ENCODE measurements around the gene PTPRK.
"Not testable (repeated sequence)": the region's sequence is repeated elsewhere in the genome, so short reads cannot be mapped to it uniquely, and the experiment has no call there.

The PTPRK gene

DNA sequence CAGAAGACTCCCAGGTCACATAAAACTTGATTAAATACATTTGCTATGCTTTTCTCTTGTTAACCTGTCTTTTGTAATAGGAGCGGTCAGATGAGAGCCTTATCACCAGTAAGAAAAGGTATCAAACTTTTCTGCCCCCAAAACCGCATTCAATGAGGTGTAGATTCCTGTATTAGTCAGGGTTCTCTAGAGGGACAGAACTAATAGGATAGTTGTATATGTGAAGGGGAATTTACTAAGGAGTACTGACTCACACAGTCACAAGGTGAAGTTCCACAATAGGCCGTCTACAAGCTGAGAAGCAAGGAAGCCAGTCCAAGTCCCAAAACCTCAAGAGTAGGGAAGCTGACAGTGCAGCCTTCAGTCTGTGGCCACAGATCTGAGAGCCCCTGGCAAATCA, 32.7 kb downstream of the PTPRK start:
- no peak for FAIRE-seq

DNA sequence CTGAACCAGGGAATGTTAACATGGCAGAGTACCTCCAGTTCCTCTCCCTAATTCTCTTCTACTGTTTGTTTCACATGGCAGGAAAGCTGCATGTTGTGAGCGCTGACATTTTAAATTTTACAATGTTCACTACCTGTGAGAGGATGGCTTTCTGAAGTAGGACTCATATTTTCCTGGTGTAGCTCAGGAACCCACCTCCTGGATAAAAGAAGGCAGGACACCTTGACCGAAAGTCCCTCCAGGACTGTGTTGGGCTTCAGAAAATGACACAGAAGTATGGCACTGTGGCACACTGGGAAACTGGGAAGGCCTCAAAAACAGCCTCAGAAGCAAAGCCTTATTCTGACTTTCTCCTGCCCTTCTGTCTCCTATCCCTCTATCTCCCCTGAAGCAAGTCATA, 33.3 kb downstream of the PTPRK start:
- FAIRE-seq, result peak; percentile 13

DNA sequence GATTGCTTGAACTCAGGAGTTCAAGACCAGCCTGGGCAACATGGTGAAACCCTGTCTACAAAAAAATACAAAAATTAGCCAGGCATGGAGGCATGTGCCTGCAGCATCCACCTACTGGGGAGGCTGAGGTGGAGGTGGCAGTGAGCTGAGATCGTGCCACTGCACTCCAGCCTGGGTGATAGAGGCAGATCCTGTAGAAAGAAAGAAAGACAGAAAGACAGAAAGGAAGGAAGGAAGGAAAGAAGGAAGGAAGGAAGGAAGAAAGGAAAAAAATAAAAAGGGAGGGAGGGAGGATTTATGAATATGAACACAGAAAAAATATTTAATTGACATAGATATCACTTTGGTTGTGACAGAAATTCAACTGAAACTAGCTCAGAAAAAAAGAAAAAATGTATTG, 33.8 kb downstream of the PTPRK start:
- not testable (repeated sequence) for FAIRE-seq

DNA sequence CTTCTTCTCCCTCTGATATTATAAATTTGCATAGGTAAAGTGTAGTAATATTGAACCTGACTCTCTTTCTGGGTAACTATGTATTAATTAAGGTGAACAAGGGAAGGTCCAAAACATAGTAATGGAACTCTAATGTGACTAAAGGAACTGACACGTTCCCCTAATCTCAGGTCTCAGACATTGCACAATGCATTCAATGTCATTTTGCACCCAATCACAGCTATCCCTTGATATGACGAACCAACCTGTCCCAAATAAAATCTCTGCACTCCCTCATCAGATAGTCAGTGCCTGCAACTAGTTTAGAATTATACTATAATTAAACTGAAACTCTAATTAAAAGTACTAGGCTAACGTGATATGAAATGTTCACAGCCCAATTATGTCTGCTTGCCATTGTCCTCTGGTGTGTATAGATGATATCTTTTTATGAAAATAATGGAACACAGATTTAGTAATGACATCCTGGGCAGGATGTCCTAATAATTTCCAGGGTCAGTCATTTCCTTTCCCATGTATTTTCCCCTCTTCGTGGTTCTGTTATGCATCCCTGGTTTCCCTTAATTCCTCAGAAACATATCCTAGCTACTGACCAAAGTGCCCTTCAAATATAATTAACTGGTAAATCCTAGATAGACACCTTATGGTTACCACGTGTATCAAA, 36.8 kb downstream of the PTPRK start:
- FAIRE-seq, result peak; percentile 96

DNA sequence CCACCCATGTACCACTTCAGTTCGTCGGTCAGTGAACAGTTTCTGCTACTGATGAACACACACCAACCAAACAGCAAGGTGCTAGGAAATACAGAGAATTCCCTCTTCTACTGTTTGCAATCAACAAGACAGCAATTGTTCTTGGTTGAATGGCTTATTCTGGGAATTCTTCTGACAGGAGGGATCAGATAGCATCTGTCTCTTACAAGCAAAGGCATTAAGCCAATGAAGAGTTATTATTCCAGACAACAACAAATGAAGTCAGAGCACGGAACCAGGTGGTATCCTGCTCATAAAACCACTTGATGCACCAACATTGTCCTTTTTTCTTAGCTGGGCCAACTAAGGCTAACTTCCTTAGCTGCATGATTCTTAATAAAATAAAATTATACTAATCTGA, 37.8 kb downstream of the PTPRK start:
- no peak for FAIRE-seq

DNA sequence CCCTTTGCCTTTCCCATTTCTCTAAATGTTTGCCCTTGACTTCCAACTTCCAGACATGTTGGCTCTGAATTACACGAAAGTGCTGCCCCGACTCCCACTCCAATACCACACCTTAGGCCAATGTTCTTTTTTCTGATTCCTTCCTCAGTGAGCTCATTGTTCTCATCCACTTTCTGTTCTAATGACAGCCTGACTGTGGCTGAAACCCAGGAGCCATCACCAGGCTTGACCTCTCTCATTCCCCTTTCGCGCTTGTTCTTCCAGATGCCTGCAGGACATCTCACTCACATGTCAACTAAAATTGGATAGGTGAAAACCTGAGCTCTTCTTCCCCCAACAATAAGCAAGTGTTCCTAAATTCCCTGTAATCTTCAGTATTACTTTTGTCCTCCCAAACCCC, 40.4 kb downstream of the PTPRK start:
- no peak for FAIRE-seq

DNA sequence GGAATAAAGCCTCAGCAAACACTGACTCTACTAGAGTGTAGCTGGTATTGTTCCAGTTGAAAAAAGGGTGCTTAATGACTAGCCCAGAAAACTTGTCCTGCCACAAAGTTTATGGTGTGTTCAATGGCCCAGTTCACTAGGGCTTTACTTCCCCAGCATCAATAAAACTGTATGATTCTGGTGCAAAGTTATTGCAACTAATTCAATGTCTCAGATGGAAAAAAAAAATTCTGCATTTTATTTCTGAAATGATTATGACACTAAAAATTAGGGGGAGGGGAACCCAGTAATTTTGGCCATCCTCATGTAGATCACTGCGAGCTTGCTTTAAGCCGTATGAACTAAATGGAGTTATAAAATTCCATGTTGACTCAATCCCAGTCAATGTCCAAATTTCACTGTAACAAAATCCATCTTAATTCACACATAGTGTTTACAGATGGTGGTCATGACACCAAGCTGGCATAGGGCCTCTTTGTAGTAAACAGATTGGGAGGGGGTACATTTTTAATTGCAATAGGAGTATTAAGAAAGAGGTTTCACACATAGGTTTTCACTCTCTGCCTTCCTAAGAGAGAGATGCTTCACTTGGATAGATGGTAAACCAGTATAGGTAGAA, 41.2 kb downstream of the PTPRK start:
- FAIRE-seq, result no peak

DNA sequence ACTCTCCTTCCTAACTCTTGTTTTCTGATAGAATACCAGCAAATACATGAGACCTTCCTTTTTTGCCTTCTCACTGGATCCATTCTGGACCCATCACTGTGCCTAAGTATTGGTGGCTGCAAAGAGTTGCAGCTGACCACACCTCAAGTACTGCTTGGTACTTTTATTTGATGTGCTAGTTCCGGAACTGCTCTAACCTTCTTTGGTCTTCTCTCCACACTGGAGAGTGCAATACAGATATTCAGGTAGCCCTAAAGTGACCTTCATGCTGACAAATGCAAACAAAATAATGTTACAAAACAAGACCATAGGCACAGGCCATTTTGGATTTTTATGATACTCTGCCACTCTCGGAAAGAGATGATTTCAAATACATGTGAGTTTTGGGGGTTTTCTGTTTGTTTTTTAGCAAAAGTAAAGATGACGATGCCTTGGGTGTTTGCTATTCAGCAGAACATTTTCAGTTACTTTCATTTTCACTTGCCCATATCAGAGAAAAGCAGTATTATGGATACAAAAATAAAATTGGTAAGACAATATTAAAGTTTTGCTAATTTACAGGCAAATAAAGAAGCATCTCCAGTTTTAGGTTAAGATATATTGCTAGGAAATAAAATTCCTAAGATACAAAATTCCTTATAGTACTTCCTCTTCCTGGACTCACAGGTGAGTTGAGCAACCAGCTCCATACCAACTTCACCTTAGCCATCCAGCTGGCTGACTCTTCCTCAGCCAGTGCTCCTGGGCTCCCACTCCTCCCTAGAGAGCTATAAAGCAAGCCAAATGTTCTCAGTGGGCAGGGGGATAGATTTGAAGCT, 42.0 kb downstream of the PTPRK start:
- peak; percentile 56 for FAIRE-seq

DNA sequence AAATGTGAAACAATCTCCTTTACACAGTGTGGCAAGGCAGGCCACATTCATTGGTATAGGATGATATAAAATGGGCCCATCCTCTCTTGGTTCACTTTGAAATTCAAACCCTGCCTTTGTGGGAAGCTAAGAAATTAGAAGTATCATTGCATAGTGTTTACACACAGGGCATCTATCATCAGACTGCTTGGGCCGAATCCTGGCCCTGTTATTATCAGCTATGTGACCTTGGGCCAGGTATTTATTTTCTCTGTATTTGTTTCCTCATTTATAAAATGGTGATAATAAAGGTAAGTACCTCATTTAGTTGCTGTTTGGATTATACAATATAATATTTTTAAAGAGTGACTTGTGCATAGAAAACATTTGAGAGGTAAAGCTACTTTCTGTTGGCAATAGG, 45.5 kb downstream of the PTPRK start:
- FAIRE-seq, result no peak

DNA sequence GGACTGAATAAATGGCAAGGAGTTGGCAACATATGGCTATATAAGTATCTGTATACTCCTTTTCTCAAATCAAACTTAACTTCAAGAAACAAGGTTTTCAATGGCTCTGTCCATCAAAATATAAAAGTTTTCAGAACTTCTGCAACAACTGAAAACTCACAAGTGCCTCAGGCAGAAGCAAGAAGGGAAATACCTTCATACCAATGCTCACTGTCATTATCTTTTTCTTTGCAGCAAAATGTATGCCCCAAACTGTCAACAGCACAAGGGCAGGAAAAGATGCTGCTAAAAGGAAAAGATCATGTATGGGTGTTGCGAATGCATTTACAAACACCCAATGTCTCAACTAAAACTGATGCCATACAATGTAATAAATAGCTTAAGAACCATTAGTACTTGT, 45.9 kb downstream of the PTPRK start:
- FAIRE-seq, result no peak

DNA sequence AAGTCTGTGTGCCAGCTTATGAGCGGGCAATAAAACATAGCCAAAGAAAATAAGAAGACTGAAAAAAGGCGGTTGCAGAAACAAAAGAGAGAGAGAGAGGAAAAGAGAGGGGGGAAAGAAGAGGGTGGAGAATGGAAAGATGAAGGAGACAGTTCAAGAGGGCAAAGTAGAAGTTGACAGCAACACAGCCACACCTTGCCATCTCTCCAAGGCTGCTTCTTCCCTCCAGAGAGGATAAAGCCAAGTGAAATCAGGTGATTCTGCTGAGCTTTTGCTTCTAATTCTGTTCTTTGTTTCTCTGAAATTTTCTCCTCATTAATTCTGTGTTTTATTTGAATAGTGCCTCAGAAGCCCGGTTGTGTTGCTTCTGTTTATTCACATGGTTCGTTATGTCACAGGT, 48.5 kb downstream of the PTPRK start:
- peak; percentile 27 for FAIRE-seq

DNA sequence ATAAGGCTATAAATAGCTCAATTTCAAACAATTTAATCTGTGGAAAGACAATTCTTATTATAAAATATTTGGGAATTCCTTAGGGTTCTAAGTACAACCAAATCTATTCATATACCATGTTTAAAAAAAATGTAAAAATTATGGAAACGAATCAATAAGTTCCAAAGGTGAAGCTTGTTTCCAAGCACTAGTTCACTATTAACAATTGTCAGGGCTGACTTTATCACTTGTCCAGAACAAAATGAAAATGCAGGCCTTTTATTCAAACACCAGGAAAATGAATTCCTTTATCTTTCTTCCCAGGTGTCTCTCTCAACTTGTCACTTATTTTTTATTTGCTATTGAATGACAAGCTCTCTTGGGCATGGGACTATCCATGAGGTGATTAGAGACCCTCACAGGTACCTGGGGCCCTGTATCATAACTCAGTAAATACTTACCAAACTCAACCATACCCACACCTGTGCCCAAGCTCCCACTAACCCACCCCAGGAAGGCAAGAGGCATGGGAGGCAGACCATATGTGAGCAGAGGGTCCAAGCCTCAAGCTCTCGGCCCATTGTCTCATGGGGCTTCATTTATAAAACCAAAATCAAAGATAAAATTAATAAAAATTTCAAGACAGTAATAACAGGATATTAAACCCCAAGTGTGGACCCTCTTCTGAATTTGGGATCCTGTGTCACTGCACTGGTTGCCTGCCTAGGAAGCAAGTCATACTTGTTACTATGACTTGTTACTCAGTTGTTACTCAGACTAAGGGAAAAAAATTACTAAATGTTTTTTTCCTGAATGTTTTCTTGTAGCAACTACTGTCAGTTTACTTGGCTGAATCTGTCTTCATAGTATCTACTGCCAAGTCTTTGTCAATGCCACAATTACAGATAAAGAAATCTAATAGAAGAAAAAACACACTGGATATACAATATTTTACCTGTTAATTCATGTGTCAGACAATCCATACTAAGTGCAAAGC, 54.7 kb downstream of the PTPRK start:
- FAIRE-seq, result no peak

DNA sequence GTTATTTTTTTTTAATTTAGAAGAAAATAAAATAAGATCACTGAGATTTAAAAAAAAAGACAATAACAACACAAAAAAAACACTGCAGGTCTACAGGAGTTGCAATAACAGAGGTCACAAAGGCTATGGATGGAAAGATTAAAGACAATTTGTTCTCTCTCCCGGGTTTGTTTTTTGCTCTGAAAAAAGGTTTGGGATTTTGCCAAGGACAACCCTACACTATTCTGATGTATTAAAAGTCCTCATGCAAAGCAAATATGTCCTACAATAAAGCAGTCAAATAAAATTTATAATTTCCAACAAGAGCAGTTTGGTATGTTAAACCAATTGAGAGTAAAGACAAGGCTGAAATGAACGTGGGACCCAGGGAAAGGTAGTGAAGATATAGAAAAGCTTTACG, 55.6 kb downstream of the PTPRK start:
- FAIRE-seq, result no peak

DNA sequence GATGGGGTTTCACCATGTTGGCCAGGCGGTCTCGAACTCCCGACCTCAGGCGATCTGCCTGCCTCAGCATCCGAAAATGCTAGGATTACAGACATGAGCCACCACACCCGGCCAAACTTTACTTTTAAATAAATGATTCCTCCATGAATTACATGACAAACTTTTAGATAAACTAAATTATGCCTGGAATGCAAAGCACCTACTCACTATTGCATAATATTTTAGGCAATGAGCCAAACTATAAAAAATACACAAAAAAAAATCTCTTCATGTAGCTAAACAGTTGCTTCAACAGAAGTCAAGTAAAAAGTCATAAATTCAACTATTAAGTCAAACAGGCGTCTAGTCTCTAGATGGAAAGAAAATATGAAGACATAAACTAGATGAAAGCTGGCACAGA, 56.5 kb downstream of the PTPRK start:
- FAIRE-seq, result no peak

DNA sequence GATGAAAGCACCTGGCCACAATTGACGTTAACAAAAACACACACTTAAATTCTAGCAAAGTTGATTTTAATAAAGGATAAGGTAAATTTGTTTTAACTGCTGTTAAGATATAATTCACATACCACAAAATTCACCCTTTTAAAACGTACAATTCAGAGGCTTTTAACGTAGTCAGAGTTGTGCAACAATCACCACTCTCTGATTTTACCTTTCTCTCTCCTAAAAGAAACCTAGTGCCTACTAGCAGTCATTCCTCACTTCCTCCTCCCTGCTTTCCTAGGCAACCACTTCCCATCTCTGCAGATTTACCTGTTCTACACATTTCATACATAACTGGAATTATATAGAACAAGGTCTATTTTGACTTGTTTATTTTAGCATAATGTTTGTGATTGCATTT, 58.9 kb downstream of the PTPRK start:
- FAIRE-seq, result peak; percentile 24

DNA sequence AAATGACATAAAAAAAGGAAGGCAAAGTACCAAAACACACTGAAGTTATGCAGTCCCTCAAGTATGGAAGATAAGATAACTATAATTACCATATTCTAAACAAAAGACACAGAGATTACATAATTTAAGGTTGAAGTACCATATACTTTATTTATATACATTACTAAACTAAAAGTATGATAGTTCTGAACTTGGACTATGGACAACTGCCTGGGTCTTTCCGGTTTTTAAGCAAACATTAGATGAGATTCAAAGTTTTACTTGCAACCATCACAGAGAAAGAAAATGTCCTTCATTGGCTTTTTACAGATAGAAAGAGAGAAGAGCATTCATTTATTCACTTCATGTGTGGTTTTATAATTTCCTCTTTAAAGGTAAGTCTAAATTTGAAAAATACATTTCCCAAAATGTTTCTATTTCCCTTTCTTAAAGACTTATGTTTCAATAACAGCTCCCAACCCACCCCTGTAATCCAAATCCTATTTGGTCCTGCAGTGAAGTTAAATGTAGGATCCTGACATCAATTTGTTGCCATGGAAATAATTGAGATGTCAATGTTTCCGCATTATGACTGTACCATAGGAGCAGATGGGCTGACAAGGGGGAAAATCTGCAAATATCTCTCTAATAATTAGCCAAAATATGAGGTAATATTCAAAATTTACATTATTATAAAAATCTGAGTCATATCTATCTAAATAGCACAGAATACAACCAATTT, 63.7 kb downstream of the PTPRK start:
- peak; percentile 33 for FAIRE-seq

DNA sequence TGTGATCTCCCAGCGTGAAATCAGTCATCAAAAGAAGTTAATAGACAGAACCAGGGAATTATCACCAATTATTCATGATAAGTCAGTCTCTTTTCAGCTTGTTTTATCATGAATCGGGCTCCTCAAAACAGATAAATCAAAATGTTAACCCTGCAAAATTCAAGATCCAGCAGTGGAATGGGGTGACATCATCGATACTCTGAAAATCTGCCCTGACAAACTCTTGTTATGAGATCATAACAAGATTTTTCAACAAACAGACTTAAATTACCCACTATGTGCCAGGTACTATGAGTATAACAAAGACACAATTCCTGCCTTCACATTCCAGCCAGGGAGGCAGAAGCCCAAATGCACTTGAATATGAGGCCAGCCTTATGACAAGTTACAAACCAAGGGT, 64.4 kb downstream of the PTPRK start:
- no peak for FAIRE-seq

DNA sequence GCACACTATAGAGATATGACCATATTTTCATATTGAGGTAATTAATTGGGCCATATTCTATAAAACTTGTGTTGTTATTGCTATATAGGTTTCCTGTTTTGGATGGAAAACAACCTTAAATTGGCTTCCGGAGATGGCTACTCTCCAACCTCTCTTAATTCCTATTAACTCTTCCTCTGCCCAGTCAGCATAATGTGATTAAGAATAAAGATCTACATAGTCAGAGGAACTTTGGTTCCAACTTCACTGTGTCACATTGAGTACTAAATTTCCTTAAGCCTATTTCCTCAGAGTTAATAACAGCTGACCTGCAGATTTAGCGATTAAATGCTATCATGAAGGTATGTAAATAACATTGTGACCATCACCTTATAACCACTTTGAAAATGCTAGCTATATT, 67.7 kb downstream of the PTPRK start:
- no peak for FAIRE-seq

DNA sequence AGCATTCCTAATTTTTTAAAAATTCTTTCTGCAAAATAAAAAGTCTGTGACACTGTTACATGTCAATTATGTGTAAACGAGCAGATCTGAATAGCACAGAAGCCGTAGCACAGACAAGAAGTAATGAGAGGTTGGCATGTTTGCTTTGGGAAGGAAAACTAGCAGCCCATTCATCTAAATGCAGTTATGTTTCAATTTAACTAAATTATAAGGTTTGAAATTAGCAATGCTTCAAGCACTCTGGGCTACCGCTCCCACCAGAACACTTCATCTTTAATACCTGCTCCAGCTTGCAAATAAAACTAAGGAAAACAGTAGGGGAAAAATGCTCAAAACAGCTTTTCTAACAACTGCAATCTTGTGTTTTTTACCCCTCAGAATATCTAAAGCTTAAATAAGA, 73.9 kb downstream of the PTPRK start:
- no peak for FAIRE-seq

DNA sequence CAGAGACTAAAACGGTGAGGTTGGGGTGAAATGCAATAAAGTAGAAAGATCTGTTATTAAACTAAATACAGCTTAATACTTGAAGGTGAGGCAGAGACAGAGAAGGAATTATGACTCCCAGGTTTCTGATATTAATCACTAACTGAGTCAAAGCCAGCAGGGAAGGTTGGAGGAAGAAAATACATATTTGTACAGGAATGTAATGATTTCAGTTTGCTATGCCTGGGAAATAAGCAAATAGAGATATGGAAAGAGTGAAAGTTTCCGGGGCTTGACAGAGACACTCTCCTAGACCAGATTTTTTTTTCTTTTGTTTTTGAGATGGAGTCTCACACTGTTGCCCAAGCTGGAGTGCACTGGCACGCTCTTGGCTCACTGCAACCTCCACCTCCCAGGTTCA, 76.8 kb downstream of the PTPRK start:
- FAIRE-seq, result no peak

DNA sequence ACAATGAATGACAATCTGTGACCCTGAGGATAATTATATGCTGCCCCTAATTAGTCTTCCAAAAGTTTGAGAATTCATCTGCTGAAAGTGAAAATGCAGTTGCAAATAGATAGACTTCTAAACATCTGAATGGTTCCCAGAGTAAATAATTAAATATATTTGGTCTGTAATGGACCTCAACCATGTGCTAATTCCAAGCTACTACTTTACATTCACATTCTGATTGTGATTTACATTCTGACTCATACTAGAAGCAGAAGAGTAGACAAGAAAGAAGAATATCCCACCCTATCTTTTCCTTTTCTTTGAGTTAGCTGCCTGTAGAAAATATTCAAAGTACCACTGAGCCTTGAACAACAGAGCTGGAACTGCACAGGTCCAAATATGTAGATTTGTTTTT, 80.8 kb downstream of the PTPRK start:
- no peak for FAIRE-seq

DNA sequence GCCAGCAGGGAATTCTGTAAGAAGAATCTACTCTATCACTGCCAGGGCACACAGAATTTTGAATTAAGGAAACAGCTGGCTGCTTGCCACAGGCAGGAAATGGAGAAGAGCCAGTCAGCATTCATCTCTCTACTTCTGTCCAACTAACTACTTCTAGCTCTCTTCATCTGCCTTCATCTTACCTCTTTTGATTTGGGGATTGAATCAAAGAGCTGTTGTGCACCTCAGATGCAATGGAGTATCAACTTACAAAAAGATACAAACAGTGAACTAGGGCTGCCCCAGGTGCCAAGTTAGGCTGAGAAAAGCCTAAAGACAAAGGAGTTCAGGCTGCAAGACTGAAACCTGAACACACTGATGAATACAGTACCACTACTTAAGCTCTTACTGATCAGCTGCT, 82.0 kb downstream of the PTPRK start:
- FAIRE-seq, result no peak

Measured in islet of Langerhans (tissue), 1 donor.